ENCODE data around the gene ZNF783.
"Not testable (repeated sequence)": the region's sequence is repeated elsewhere in the genome, so short reads cannot be mapped to it uniquely, and the experiment has no call there.

ZNF783 gene

GRCh38 chr7:149329265-149329664 is 67.3 kb downstream of the ZNF783 start:
- H3K27me3 ChIP-seq (replicated peaks; ENCODE audit: insufficient read depth, low read length) = no peaks in the 10 kb centered on the region
- no peak overlapping the region for H2AFZ ChIP-seq (ENCODE audit: low read length)
- no peaks in the 10 kb centered on the region for H3K9me3 ChIP-seq (replicated peaks; ENCODE audit: insufficient read depth, low read length)
- H3K4me2 ChIP-seq (ENCODE audit: low read depth, low read length) = no peak overlapping the region
- H4K20me1 ChIP-seq (ENCODE audit: insufficient read depth, low read length) = no peaks in the 10 kb centered on the region
- TF ChIP-seq CTCF (IDR thresholded peaks at IDR 0.05; ENCODE audit: low read length) (no peak), EZH2phosphoT487 (IDR thresholded peaks at IDR 0.05; ENCODE audit: low read length) (no peak), EZH2 (optimal IDR thresholded peaks at IDR 0.05; ENCODE audit: low read depth, low read length) (no peak)
- no peak for DNase-seq
- H3K4me1 ChIP-seq (ENCODE audit: low read length) = no peaks in the 10 kb centered on the region
- H3K36me3 ChIP-seq (replicated peaks; ENCODE audit: insufficient read depth, low read length) = no peaks in the 10 kb centered on the region
- no peaks in the 10 kb centered on the region for H3F3A ChIP-seq (ENCODE audit: insufficient read depth, low read length)
- H3K4me3 ChIP-seq (ENCODE audit: low read length) = no peak overlapping the region
- H3K79me2 ChIP-seq (ENCODE audit: low read length) = no peaks in the 10 kb centered on the region
- H3K9ac ChIP-seq (ENCODE audit: low read length) = no peak overlapping the region
- no peaks in the 10 kb centered on the region for H3K9me2 ChIP-seq (replicated peaks; ENCODE audit: insufficient read depth, low read length)
- H3K27ac ChIP-seq (ENCODE audit: low read length) = no peak overlapping the region

- H3F3A ChIP-seq (ENCODE audit: insufficient read depth, low read length) = no peaks in the 10 kb centered on the region
- TF ChIP-seq CTCF (IDR thresholded peaks at IDR 0.05; ENCODE audit: low read length) (no peak), EZH2 (optimal IDR thresholded peaks at IDR 0.05; ENCODE audit: low read depth, low read length) (no peak), EZH2phosphoT487 (IDR thresholded peaks at IDR 0.05; ENCODE audit: low read length) (no peak)
- H3K27ac ChIP-seq (ENCODE audit: low read length) = no peak overlapping the region
- H3K4me3 ChIP-seq (ENCODE audit: low read length) = no peak overlapping the region
- no peaks in the 10 kb centered on the region for H3K27me3 ChIP-seq (replicated peaks; ENCODE audit: insufficient read depth, low read length)
- no peaks in the 10 kb centered on the region for H3K9me2 ChIP-seq (replicated peaks; ENCODE audit: insufficient read depth, low read length)
- H3K4me1 ChIP-seq (ENCODE audit: low read length) = no peaks in the 10 kb centered on the region
- no peak overlapping the region for H3K4me2 ChIP-seq (ENCODE audit: low read depth, low read length)
- no peak for DNase-seq
- no peaks in the 10 kb centered on the region for H3K36me3 ChIP-seq (replicated peaks; ENCODE audit: insufficient read depth, low read length)
- no peaks in the 10 kb centered on the region for H3K9me3 ChIP-seq (replicated peaks; ENCODE audit: insufficient read depth, low read length)
- no peak overlapping the region for H2AFZ ChIP-seq (ENCODE audit: low read length)
- no peaks in the 10 kb centered on the region for H3K79me2 ChIP-seq (ENCODE audit: low read length)
- no peak overlapping the region for H3K9ac ChIP-seq (ENCODE audit: low read length)
- H4K20me1 ChIP-seq (ENCODE audit: insufficient read depth, low read length) = no peaks in the 10 kb centered on the region
These were observed 67.9 kb downstream of the ZNF783 start for GRCh38 chr7:149329766-149330334.

- H3K9me3 ChIP-seq (replicated peaks; ENCODE audit: insufficient read depth, low read length) = no peaks in the 10 kb centered on the region
- H2AFZ ChIP-seq (ENCODE audit: low read length) = no peak overlapping the region
- TF ChIP-seq EZH2 (optimal IDR thresholded peaks at IDR 0.05; ENCODE audit: low read depth, low read length) (no peak), EZH2phosphoT487 (IDR thresholded peaks at IDR 0.05; ENCODE audit: low read length) (no peak), CTCF (IDR thresholded peaks at IDR 0.05; ENCODE audit: low read length) (no peak)
- no peak overlapping the region for H3K27ac ChIP-seq (ENCODE audit: low read length)
- no peak overlapping the region for H3K4me3 ChIP-seq (ENCODE audit: low read length)
- H3K9me2 ChIP-seq (replicated peaks; ENCODE audit: insufficient read depth, low read length) = no peaks in the 10 kb centered on the region
- no peaks in the 10 kb centered on the region for H4K20me1 ChIP-seq (ENCODE audit: insufficient read depth, low read length)
- H3K9ac ChIP-seq (ENCODE audit: low read length) = no peak overlapping the region
- H3K4me2 ChIP-seq (ENCODE audit: low read depth, low read length) = no peak overlapping the region
- H3K79me2 ChIP-seq (ENCODE audit: low read length) = no peaks in the 10 kb centered on the region
- H3K36me3 ChIP-seq (replicated peaks; ENCODE audit: insufficient read depth, low read length) = no peaks in the 10 kb centered on the region
- no peaks in the 10 kb centered on the region for H3K4me1 ChIP-seq (ENCODE audit: low read length)
- no peaks in the 10 kb centered on the region for H3F3A ChIP-seq (ENCODE audit: insufficient read depth, low read length)
- H3K27me3 ChIP-seq (replicated peaks; ENCODE audit: insufficient read depth, low read length) = no peaks in the 10 kb centered on the region
- no peak for DNase-seq
These were observed 69.0 kb downstream of the ZNF783 start for GRCh38 chr7:149330914-149331567.

GRCh38 chr7:149332602-149333320 is 70.8 kb downstream of the ZNF783 start:
- H4K20me1 ChIP-seq (ENCODE audit: insufficient read depth, low read length); H2AFZ ChIP-seq (ENCODE audit: low read length); H3K4me2 ChIP-seq (ENCODE audit: low read depth, low read length); H3K9me2 ChIP-seq (replicated peaks; ENCODE audit: insufficient read depth, low read length); H3K4me3 ChIP-seq (ENCODE audit: low read length); H3K27me3 ChIP-seq (replicated peaks; ENCODE audit: insufficient read depth, low read length); H3K9ac ChIP-seq (ENCODE audit: low read length); H3K36me3 ChIP-seq (replicated peaks; ENCODE audit: insufficient read depth, low read length); H3K27ac ChIP-seq (ENCODE audit: low read length); H3K79me2 ChIP-seq (ENCODE audit: low read length); H3K9me3 ChIP-seq (replicated peaks; ENCODE audit: insufficient read depth, low read length); H3F3A ChIP-seq (ENCODE audit: insufficient read depth, low read length); H3K4me1 ChIP-seq (ENCODE audit: low read length); DNase-seq: not testable (repeated sequence)
